Measurements from ENCODE around the gene TLE5. TPM values are rescaled to one million over a fixed set of nuclear protein-coding genes. Genes with fewer than 3 reads are reported as not detected.

The TLE5 gene
- total RNA-seq, 2 donors from 2014 or later: 407 to 409 TPM

DNA sequence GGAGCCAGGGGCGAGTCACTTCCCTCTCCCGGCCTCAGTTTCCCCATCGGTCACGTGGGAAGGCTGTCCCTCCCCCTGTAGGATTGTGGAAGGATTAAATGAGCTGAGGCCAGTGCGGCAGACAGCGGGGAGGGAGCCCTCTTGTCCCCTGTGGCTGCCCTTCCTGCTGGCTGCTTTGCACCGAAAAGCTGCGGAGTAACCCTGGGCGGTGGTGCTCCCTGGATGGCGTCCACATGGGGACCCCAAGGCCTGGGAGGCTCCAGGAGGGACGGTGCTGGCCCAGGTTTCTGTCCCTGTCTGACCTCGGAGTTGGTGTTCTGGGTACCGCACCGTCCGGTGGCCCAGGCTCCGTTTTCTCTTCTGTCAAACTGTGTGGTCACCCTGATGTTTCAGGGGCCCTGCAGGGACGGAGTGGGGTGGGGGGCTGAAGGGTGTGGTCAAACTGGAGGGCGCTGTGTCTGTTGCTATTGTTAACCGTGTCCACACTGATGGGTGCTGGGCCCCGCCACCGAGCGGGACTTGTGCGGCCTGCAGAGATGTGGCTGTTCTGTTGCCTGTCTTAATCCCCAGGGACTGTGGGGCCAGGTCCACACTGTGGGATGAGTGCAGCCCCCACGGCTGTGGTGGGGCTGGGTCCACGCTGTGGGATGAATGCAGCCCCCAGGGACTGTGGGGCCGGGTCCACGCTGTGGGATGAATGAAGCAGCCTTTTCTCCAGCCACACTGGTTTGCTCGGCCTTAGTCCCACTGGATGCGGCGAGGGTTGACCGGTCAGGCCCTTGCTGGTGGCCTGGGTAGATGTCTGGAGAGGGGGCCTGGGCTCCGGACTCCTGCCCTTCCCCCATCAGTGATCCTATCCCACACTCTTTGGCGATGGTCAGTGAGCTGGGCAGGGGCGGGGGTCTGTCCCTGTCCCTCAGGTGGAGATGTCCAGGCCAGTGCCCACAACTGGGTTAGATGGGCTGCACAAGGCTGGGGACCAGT, 38.7 kb upstream of the TLE5 start:
- Histone ChIP-seq H3K4me1 (peaks cover 51% of the 10 kb centered on the region), H3K4me3 (no peak overlapping the region), H3K9ac (ENCODE audit: low read depth in 2 of 2, low read length in 2 of 2) (no peak overlapping the region), H3K27ac (no peak overlapping the region), H3K36me3 (no peaks in the 10 kb centered on the region), H3K27me3 (no peaks in the 10 kb centered on the region), H3K9me3 (no peaks in the 10 kb centered on the region)
- TF ChIP-seq, protein P1, sequence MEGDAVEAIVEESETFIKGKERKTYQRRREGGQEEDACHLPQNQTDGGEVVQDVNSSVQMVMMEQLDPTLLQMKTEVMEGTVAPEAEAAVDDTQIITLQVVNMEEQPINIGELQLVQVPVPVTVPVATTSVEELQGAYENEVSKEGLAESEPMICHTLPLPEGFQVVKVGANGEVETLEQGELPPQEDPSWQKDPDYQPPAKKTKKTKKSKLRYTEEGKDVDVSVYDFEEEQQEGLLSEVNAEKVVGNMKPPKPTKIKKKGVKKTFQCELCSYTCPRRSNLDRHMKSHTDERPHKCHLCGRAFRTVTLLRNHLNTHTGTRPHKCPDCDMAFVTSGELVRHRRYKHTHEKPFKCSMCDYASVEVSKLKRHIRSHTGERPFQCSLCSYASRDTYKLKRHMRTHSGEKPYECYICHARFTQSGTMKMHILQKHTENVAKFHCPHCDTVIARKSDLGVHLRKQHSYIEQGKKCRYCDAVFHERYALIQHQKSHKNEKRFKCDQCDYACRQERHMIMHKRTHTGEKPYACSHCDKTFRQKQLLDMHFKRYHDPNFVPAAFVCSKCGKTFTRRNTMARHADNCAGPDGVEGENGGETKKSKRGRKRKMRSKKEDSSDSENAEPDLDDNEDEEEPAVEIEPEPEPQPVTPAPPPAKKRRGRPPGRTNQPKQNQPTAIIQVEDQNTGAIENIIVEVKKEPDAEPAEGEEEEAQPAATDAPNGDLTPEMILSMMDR (IDR thresholded peaks at IDR 0.05): no peak
- intact Hi-C loops (cut with DNase I): loop anchor here (5.0 kb wide), 1 partner anchor 74 kb away; the partner anchor contains the start of gene TLE2
- no peak for DNase-seq

DNA sequence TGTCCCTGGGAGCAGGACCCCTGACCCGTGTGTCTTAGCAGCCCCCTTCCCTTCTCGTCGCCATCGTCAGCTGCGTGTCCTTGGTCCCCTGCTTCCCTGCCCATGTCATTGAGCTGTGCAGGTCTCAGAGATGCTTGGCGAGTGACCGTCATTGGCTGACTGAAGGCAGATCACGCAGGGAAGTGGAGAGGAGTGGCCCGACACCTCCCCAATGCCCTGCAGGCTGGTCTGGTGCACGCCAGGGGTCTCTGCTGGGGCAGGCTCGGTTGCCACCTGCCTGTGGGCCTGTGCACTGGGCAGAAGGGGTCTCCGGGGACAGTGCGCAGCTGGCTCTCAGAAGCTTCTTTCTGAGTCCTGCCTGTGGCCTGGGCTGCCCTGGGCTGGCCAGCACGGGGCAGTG, 38.0 kb upstream of the TLE5 start:
- H3K36me3 ChIP-seq: no peaks in the 10 kb centered on the region
- intact Hi-C loops (cut with DNase I): loop anchor here (5.0 kb wide), 1 partner anchor 73 kb away; the partner anchor contains the start of gene TLE2
- H3K4me3 ChIP-seq: no peak overlapping the region
- H3K27me3 ChIP-seq: no peaks in the 10 kb centered on the region
- TF ChIP-seq, protein P1 (IDR thresholded peaks at IDR 0.05): no peak
- H3K9me3 ChIP-seq: no peaks in the 10 kb centered on the region
- H3K27ac ChIP-seq: no peak overlapping the region
- peaks cover 48% of the 10 kb centered on the region for H3K4me1 ChIP-seq
- peak overlapping the region in 1 of 2 donors; percentile 96 for H3K9ac ChIP-seq (ENCODE audit: low read depth in 2 of 2, low read length in 2 of 2)
- no peak for DNase-seq

DNA sequence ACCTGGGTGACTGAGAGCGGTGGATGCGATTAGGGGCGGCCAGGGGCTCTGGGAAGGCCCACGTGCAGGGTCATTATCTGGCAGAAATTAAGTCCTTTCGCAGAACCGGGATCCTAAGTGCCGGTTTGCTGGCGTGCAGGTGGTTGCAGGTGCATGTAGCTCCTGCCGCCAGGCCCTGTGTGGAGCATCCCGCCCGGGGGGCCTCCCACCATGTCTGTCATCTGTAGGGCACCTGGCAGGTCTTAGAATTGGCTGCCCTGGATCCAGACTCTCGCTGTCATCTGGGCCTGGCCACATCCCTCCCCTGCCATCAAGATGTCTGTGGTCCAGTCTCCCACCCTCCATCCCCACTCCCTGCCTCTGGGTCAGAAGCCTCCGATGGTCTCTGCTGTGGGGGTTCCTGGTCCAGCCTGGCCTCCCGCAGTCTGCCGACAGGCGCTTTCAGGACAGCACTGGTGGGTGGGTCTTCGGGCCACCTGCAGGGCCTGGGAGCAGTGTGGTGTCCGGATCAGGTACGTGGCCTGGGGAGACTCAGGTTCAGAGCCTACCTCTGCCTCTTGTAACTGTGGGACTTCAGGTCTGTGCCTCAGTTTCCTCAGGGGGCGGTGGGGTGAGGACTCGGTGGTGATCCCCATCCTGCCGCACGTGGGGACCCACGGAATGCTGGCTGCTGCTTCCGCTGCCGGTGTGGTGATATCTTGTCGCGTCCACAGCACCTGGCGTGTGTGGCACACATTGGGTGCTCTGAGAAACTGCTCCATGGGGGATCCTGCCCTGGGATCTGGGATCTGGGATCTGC, 37.3 kb upstream of the TLE5 start:
- Histone ChIP-seq H3K4me1 (peaks cover 48% of the 10 kb centered on the region), H3K27ac (peak overlapping the region; percentile 74), H3K9ac (ENCODE audit: low read depth in 2 of 2, low read length in 2 of 2) (peak overlapping the region; percentile 96 to 99), H3K4me3 (peak overlapping the region; percentile 96), H3K36me3 (no peaks in the 10 kb centered on the region), H3K9me3 (no peaks in the 10 kb centered on the region), H3K27me3 (no peaks in the 10 kb centered on the region)
- TF ChIP-seq, protein P1 (IDR thresholded peaks at IDR 0.05): no peak
- intact Hi-C loops (cut with DNase I): loop anchor here (5.0 kb wide), 1 partner anchor 72 kb away; the partner anchor contains the start of gene TLE2
- DNase-seq: no peak

DNA sequence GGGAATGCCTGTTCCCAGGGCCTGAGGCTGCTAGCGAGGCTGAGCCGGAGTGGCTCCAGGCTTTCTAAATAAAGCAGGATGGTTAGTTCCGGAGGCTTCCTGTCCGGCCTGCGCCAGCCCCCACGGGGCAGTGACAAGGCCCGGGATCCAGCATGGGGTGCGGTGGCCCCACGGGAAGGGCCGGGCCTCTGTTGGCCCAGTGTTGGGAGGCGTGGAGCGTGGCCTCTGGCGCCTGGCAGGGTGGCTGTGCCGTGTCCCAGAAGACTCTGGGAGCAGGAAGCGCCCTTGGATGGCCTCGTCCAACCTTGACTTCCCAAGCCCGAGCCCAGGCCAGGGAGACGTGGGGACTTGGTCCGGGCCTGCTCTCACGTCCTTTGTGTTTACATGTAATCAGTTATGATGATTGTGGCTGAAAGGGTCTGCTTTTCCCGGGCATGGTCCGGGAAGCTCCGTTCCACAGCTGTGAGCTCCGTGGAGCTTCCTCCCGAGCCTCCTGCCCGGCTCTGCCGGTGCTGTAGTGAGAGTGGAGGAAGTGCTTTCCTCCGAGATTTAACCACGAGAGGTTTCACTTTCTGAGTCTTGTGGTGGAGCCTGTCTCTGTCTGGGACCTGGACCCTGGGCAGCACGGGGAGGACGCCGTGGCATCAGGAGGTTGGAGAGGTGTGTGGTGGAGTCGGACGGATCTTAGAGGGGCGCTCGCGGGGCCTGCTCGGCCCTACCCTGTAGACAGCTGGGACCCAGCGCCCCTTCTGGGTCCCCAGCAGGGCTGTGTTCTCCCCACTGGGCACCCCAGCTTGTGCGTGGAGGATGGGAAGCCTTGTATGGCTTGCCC, 36.4 kb upstream of the TLE5 start:
- Histone ChIP-seq H3K36me3 (no peaks in the 10 kb centered on the region), H3K9me3 (no peaks in the 10 kb centered on the region), H3K27ac (peak overlapping the region; percentile 74), H3K27me3 (no peaks in the 10 kb centered on the region), H3K4me1 (peaks cover 42% of the 10 kb centered on the region), H3K4me3 (peak overlapping the region; percentile 96), H3K9ac (ENCODE audit: low read depth in 2 of 2, low read length in 2 of 2) (peak overlapping the region; percentile 96 to 99)
- intact Hi-C loops (cut with DNase I): no loop called here
- TF ChIP-seq, protein P1 (IDR thresholded peaks at IDR 0.05): no peak
- DNase-seq: peak; percentile 61
